ENCODE measurements around the gene LRRC49.

The LRRC49 gene

GRCh38 chr15:71088155-71088554 is 195.5 kb downstream of the LRRC49 start:
- DNase-seq (ENCODE audit: low read depth in 3 of 3, low spot score in 1 of 3), result no peak

GRCh38 chr15:71088683-71089082 is 196.1 kb downstream of the LRRC49 start:
- no peak for DNase-seq (ENCODE audit: low read depth in 3 of 3, low spot score in 1 of 3)

GRCh38 chr15:71089801-71090200 is 197.2 kb downstream of the LRRC49 start:
- DNase-seq (ENCODE audit: low read depth in 3 of 3, low spot score in 1 of 3), result no peak

GRCh38 chr15:71091601-71092000 is 199.0 kb downstream of the LRRC49 start:
- no peak for DNase-seq (ENCODE audit: low read depth in 3 of 3, low spot score in 1 of 3)

GRCh38 chr15:71092056-71092600 is 199.5 kb downstream of the LRRC49 start:
- no peak for DNase-seq (ENCODE audit: low read depth in 3 of 3, low spot score in 1 of 3)

GRCh38 chr15:71093054-71094024 is 200.7 kb downstream of the LRRC49 start:
- no peak for DNase-seq (ENCODE audit: low read depth in 3 of 3, low spot score in 1 of 3)

GRCh38 chr15:71094137-71094536 is 201.5 kb downstream of the LRRC49 start:
- no peak for DNase-seq (ENCODE audit: low read depth in 3 of 3, low spot score in 1 of 3)

- no peak for DNase-seq (ENCODE audit: low read depth in 3 of 3, low spot score in 1 of 3)
These were observed 204.1 kb downstream of the LRRC49 start for GRCh38 chr15:71096676-71097075.

- DNase-seq (ENCODE audit: low read depth in 3 of 3, low spot score in 1 of 3), result no peak
These were observed 205.3 kb downstream of the LRRC49 start for GRCh38 chr15:71097890-71098289.

GRCh38 chr15:71098920-71099319 is 206.3 kb downstream of the LRRC49 start:
- no peak for DNase-seq (ENCODE audit: low read depth in 3 of 3, low spot score in 1 of 3)
